Activated CD8-positive, alpha-beta memory T cell treated with anti-CD3 and anti-CD28 coated beads for 4 hours (primary cell): ENCODE results near the gene RSPRY1.

Source experiments
- DNase-seq, 2 donors: peaks; one replicate each; pipeline ENCODE4 v3.0.0-alpha.2; 2020; ENCODE audit warnings: low read depth in 2 of 2

RSPRY1 gene

DNA sequence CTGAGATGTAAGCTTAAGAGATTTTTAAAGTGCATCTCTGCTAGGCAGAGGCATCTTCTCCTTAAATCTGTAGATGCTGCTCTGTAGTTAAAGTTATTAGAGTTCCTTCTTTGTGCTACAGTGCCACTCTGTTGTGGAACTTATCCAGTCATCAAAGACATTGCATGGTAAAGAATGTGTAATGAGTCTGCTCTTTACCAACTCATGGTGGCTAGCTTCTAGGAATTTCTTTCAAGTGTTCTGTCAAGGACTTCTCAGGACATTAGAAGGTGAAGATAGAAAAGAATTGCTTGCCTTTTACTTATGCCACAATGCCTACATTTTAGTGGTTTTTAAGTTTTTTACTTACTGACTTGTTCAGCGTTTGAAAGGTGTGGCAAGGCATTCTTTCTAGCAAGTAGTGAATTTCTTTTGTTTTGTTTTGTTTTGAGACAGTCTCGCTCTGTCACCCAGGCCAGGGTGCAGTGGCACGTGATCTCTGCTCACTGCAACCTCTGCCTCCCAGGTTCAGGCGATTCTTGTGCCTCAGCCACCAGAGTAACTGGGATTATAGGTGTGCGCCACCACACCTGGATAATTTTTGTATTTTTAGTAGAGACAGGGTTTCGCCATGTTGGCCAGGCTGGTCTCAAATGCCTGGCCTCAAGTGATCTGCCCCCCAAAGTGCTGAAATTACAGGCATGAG lies 38.7 kb downstream of the RSPRY1 start:
- DNase-seq, result no peak

GRCh38 chr16:57225978-57226377 lies 39.8 kb downstream of the RSPRY1 start:
- DNase-seq, result no peak

DNA sequence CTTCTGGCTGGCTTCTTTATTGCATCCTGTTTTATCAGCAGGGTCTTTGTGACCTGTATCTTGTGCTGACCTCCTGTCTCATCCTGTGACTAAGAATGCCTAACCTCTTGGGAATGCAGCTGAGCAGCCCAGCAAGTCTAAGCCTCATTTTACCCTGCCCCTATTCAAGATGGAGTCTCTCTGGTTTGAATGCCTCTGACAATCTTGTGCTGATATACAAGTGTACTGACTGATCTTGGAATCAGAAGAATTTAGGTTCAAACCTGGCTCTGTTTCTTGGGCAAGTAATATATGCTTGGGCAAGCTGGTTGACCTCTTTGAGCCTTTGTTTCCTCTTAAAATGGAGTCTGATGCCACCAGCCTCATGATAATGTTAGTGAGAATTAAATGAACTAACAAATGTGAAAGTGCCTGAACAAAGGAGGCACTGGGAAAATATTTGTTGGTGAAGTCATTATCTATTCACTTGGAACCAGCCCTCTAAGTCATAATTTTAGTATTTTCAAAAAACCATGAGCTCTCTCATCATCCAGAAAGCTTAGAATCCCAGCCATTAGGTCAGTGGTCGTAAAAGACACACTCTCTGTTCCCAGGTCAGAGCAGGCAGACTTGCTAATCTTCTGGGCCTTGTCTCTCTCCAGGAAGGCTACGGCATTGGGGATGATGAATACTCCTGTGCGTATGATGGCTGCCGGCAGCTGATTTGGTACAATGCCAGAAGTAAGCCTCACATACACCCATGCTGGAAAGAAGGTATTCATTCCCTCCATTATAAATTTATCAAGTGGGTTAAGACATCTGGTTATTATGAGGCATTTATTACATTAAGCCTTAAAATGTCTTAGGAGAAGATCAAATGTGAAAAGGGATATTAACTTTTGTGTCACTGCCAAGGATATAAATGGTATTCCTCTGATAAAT lies 40.8 kb downstream of the RSPRY1 start:
- no peak for DNase-seq

DNA sequence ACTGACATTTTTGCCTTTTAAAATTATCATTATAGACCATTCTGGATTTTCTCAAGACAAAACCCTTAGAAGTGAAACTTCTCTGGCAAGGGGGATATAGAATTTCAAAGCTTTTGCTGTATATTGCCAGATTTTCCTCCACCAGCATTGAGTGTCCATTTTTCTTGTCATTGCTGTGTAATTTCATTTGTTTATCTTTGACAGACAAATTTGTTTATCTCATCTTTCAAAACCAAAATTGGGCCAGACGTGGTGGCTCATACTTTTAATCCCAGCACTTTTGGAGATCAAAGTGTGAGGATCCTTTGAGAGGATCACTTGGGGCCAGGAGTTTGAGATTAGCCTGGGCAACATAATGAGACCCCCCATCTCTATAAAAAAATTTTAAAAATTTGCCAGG lies 43.0 kb downstream of the RSPRY1 start:
- no peak for DNase-seq

- no peak for DNase-seq
Observed at GRCh38 chr16:57231821-57232350, 45.8 kb downstream of the RSPRY1 start.

- no peak for DNase-seq
Observed at GRCh38 chr16:57233944-57234706, 48.0 kb downstream of the RSPRY1 start.

DNA sequence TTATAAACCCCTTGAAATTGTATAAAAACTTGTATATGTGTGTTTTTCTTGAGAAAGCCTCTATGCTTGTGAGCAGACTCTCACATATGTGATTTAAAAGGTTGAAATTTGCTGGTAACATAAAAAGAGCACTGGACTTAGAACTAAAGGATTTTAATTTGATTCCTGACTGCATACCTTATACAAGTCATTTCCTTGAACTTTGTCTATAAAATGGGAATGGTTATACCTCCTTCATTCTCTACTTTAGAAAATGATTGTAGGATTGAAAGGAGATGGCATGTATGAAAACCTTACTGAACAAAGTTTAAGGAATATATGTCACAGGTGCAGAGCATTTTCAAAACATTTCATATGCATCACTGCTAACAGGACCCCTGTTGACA lies 48.6 kb downstream of the RSPRY1 start:
- DNase-seq, result no peak

- DNase-seq, result no peak
Observed at GRCh38 chr16:57235128-57236021, 49.2 kb downstream of the RSPRY1 start.

- DNase-seq, result no peak
Observed at GRCh38 chr16:57236022-57236350, 49.9 kb downstream of the RSPRY1 start.

DNA sequence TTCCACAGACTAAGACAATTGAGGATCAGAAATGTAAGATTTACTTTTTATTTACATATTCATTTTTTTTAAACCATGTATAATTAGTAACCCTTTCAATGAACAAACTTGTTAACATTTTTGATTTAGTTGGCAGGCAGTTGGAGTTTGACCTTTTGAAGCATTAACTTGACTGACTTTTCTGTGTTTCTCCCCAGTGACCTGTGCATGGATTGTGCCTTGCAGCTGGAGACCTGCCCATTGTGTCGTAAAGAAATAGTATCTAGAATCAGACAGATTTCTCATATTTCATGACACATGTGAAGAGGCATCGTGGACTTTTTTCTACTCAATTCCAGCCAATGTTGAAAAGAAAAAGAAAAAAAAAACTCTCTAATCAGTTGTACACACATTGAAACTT lies 52.6 kb downstream of the RSPRY1 start:
- no peak for DNase-seq

DNA sequence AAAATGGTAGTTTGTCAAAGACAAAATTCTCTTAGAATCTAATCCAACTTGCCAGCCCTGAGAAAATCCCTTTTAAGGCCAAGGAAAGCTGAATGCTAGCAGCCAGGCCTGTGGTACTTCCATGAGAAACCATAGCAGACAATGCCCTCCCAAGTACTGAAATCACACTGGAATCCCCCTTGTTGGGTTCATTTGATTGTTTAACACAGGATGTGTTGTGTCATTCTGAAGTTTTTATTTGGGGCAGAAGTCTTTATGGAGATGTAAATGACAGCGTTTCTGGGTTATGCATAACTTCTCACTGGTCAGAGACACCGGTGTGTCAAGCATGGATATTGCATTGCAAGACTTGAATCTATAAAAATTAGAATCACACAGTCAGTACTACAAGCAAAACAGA lies 53.0 kb downstream of the RSPRY1 start:
- no peak for DNase-seq

DNA sequence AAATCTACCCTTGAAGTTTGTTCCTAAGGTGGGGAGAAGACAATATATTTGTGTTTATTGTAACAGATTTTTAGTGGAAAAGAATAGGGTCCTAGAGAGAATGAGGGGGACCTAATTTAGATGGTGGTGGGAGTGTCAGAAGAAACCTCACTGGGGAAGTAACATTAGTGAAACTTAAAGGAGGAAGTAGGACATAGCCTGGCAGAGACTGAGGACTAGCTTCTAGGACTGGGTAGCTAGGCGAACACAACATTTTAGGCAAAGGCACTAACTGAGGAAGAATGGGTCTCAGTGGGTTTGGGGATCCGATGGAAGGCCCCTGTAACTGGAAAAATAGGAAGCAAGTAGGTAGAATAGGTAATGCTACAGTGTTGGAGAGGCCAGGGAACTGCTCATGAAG lies 54.7 kb downstream of the RSPRY1 start:
- no peak for DNase-seq

DNA sequence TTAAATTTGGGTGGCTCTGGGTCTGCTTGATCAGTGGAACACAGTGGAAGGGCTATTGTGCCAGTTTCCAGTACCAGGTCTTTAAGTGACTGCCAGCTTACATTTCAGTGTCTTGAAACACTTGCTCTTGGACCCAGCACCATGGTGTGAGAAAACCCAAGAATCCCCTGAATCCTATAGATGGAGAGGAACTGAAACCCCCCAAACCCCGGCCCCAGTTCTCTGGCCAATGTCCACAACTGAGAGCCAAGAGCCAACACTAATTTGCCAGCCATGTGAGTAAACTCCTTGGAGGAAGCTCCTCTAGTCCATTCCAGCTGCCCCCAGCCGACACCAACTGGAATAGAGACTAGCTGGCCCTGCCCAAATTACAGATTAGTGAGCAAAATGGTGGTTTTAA lies 56.5 kb downstream of the RSPRY1 start:
- DNase-seq, result no peak

DNA sequence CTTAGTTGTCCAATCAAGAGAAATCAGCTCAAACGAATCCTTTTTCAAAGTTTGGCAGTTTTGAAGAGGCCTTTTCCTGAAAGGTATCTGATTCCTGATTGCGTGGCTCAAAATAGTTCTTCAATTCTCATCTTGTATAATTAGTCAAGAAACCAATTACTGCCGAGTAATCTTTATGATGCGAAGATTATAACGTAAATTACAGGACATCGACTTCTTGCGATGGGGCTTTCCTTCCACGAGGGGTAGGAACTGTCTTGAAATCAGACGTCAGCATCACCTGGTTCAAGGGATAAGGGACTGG lies 58.3 kb downstream of the RSPRY1 start:
- DNase-seq, result no peak

DNA sequence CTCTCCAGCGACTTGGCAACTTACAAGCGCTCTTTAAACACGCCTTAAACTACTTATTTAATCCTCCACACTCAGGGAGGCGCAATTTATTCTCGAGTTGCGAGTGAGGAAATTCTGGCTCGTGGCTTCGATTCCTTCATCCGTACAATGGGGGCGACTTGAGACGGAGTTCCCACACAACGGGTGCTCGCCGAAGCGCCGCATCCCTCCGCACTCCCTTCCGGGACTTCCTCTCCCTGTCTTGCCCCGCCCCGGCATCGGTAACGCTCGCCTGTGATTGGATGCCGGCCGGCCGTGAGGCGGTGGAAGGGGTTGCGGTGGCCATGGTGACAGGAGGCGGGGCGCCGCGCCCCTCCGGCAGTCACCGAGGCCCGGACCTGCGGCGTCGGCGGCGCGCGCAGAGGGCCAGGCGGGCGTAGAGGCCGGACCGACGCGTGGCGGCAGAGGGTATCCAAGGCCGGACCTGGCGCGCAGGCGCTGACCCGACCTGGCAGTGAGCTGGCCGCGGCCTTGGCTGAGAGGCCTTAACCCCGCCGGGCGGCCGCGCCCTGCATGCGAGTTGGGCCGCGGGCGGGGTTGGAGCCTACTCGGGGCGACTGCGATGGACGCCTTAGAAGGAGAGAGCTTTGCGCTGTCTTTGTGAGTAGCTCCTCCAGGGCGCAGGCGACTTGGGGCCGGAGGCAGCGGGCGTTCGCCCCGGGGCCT lies 58.8 kb downstream of the RSPRY1 start, which contains the start of gene ARL2BP:
TSS of gene ARL2BP (plus strand) at position 493 of the 705 bp plus-strand sequence. CDS start at position 602, 109 bp downstream.
- DNase-seq, result peak; percentile 92 to 93

DNA sequence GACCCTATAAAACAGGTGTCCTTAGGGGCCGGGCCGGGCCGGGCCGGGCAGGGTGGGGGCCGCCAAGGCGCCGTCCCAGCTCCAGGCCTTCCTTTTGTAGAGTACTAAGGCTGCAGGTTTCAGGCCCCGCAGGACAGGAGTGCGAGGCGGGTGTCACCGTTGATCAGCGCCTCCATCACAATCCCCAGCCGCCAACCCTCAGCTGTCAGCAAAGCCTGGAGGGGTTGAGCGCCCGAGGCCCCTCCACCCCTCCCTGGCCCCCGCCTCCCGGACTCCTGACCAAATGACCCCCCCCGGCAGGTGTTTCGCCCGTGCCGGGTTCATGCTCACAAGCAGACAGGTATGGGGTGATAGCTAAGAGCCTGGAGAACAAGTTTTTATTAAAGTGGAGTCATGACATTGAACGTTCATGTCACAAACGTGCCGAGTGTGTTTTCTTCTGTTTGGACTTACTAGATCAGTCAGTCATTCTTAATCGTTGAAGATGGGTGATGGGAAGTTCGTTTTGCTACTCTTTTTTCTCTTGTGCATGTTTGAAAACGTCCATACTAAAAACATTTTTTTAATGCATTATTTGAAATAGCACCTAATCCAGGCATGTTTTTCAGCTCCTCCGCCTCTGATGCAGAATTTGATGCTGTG lies 59.5 kb downstream of the RSPRY1 start:
- no peak for DNase-seq

DNA sequence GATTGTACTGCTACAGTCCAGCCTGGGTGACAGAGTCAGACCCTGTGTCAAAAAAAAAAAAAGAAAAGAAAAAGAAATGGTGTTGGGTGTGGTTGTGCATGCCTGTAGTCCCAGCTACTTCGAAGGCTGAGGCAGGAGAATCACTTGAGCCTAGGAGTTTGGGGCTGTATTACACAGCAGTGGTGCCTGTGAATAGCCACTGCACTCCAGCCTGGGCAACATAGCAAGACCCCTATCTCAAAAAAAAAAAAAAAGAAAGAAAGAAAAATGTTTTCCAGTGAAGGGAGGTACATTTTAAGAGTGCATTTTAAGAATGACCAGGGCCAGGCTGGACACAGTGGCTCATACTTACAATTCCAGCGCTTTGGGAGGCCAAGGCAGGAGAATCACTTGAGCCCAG lies 65.2 kb downstream of the RSPRY1 start:
- no peak for DNase-seq

DNA sequence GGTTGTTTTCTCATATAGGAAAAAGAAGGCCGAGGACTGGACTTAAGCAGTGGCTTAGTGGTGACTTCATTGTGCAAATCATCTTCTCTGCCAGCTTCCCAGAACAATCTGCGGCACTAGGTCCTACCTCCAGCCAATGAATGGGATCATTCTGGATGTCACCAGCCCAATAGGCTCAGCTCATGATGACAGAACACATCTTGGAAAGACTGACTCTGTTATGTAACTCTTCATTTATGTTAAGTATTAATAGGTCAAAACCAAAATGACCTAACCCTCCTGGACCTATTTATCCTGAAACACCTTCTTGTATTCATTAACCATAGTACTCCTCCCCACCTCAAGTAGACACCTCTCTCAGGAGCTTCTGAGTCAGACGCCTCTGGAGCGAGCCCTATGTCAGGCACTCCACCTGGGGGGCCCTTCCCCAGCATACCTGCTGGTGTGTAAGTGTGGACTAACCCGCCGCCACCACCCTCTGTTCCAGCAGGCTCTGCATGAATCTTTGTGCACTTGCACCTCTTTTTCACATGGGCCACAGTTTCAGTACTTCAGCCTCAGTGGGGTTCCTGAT lies 66.1 kb downstream of the RSPRY1 start:
- no peak for DNase-seq

DNA sequence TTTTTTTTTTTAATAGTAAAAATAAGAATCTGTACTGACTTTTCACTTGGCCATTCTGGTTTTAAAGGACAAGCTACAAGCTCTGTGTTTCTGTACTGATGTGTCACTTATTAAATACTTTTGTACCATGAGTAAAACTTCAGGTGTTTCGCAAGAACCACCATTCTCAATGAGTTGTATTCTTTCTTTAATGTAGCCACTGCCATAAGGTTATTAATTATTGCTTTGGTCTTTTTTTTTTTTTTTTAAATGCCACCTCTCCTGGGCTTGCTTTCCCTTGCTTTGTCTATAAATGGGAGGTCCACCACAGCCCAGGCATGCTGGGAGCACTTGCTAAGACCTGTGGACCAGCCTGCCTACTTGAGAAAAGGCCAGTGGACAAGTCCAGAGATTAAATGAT lies 67.3 kb downstream of the RSPRY1 start:
- no peak for DNase-seq
